ENCODE measurements around the gene SLC5A5.

- TF ChIP-seq POLR2A (IDR thresholded peaks at IDR 0.05) (no peak), CTCF (IDR thresholded peaks at IDR 0.05 in 4 of 5, conservative IDR thresholded peaks at IDR 0.05 in 1 of 5) (peak; percentile 84 to 94 (median 92))
Measured at GRCh38 chr19:17938092-17938845, 66.5 kb downstream of the SLC5A5 start.
